Lower lobe of right lung (tissue), 2 donors: ENCODE results near the gene FER1L5. TPM values are rescaled to one million over a fixed set of nuclear protein-coding genes. Genes with fewer than 3 reads are reported as not detected.

ENCODE experiments used
- ATAC-seq, 2 donors: fragments of 200-7000 bp; cut with Tn5 transposase; one replicate each; pipeline ENCODE4 v1.9.1; 2020 to 2022; ENCODE audit warnings: mild to moderate bottlenecking in 2 of 2, moderate library complexity in 2 of 2
- DNase-seq: peaks from one replicate; pipeline ENCODE4 v3.0.0-alpha.2; 2020
- H3K27ac ChIP-seq: fragments of 200-600 bp; one replicate; pipeline ENCODE4 v1.8.0; 2022
- H3K27me3 ChIP-seq: fragments of 200-600 bp; one replicate; pipeline ENCODE4 v1.8.0; 2022; ENCODE audit warnings: low read depth
- H3K36me3 ChIP-seq: fragments of 200-600 bp; one replicate; pipeline ENCODE4 v1.8.0; 2022; ENCODE audit warnings: mild to moderate bottlenecking
- H3K4me1 ChIP-seq: fragments of 200-600 bp; one replicate; pipeline ENCODE4 v1.8.0; 2022
- H3K4me3 ChIP-seq: fragments of 200-600 bp; one replicate; pipeline ENCODE4 v1.8.0; 2022; ENCODE audit warnings: mild to moderate bottlenecking
- H3K9me3 ChIP-seq: fragments of 200-600 bp; one replicate; pipeline ENCODE4 v1.8.0; 2022
- intact Hi-C: fragments of 100-400 bp; cut with DNase I; formaldehyde crosslinking; loops from one replicate; pipeline ENCODE4 v1.11.0; 2022
- total RNA-seq: library from RNA; stranded (reverse); fragmentation: NEBNext Ultra II Directional; extraction: Animal tissue kit (Norgen Biotek cat#: 25700); gene quantifications from one replicate; pipeline ENCODE4 v1.2.1, GENCODE V29; 2021
- TF ChIP-seq, protein P1 (sequence below): fragments of 200-600 bp; IDR thresholded peaks from one replicate; pipeline ENCODE4 v1.8.0; 2022; ENCODE audit warnings: antibody characterized with exemption, mild to moderate bottlenecking
- donor health status: DM: no; HTN: yes; CAD: no; lungs with severe emphysema.

Gene FER1L5
- total RNA-seq, 1 donor from 2014 or later: 0.44 TPM

DNA sequence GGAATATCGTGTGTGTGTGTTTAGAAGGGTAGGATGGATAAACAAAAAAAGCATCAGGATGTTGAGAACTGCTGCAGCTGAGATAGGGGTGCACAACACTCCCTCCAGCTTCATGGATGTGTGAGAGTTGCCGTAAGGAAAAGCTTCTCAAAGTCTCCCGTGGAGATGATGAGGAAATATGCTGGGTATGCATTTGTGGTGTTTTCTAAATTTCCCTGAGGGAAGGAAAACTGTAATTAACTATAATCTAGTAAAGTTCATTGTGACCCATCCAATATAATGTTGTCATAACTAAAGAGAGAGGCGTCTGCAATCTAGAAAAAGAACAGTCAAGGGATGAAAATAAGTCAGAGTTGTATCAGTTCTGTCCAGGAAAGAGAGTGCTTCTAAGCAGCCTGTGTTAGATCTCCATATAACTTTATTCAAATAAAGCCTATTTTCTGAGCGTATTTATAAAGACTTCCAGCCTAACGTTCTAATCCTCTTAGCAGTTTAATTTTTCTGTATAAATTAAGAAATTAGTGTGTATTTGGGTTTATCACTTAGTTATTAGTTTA lies 104.6 kb downstream of the FER1L5 start:
- Histone ChIP-seq H3K4me1 (no peaks in the 10 kb centered on the region), H3K27me3 (no peaks in the 10 kb centered on the region), H3K4me3 (no peak overlapping the region), H3K36me3 (no peaks in the 10 kb centered on the region), H3K9me3 (no peaks in the 10 kb centered on the region), H3K27ac (no peak overlapping the region)
- no peak for ATAC-seq
- no peak for DNase-seq
- TF ChIP-seq, protein P1, sequence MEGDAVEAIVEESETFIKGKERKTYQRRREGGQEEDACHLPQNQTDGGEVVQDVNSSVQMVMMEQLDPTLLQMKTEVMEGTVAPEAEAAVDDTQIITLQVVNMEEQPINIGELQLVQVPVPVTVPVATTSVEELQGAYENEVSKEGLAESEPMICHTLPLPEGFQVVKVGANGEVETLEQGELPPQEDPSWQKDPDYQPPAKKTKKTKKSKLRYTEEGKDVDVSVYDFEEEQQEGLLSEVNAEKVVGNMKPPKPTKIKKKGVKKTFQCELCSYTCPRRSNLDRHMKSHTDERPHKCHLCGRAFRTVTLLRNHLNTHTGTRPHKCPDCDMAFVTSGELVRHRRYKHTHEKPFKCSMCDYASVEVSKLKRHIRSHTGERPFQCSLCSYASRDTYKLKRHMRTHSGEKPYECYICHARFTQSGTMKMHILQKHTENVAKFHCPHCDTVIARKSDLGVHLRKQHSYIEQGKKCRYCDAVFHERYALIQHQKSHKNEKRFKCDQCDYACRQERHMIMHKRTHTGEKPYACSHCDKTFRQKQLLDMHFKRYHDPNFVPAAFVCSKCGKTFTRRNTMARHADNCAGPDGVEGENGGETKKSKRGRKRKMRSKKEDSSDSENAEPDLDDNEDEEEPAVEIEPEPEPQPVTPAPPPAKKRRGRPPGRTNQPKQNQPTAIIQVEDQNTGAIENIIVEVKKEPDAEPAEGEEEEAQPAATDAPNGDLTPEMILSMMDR: no peak
- intact Hi-C loops: no loop called here

DNA sequence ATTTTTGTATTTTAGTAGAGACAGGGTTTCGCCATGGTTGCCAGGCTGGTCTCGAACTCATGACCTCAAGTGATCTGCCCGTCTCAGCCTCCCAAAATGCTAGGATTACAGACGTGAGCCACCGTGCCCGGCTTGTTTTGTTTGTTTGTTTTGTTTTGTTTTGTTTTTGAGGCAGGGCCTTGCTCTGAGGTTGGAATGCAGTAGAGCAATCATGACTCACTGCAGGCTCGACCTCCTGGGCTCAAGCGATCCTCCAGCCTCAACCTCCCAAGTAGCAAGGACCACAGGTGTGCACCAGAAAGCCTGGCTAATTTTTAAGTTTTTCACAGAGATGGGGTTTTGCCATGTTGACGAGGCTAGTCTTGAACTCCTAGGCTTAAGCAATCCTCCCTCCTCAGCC lies 109.2 kb downstream of the FER1L5 start:
- Histone ChIP-seq H3K36me3 (no peaks in the 10 kb centered on the region), H3K9me3 (no peaks in the 10 kb centered on the region), H3K4me1 (no peaks in the 10 kb centered on the region), H3K27me3 (no peaks in the 10 kb centered on the region), H3K4me3 (no peak overlapping the region), H3K27ac (no peak overlapping the region)
- no peak for ATAC-seq
- intact Hi-C loops: no loop called here
- DNase-seq: no peak
- TF ChIP-seq, protein P1: no peak

DNA sequence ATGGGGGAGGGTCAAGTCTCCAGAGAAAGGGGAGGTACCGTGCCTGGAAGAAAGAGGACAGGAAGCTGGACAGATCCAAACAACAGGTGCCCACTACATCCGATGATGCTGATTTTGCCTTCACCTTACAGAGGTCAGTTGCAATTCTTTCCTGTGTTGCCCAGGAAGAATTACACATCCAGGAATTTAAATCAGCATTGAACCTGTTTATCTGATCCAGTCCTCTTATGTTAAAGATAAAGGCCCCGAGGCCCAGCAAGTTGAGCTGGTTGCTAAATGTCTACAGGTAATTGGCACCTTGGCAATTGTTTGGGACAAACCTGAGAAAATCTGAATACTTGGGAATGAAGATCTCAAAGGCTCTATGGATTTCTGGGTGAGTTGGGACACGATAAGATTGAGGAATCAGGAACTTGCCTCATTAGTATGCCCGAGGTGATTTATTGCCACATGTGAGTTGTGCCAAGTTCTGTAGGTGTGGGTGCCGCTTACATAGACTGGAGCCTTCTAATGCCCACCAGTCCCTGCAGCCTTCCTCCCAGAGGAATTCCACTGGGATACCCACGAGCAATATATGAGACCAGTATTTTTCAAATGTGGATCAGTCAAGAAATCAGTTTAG lies 111.2 kb downstream of the FER1L5 start:
- no peak overlapping the region for H3K4me3 ChIP-seq
- DNase-seq: no peak
- no peaks in the 10 kb centered on the region for H3K9me3 ChIP-seq
- no peak overlapping the region for H3K27ac ChIP-seq
- no peaks in the 10 kb centered on the region for H3K36me3 ChIP-seq
- no peaks in the 10 kb centered on the region for H3K27me3 ChIP-seq
- TF ChIP-seq, protein P1: no peak
- H3K4me1 ChIP-seq: no peaks in the 10 kb centered on the region
- intact Hi-C loops: no loop called here
- no peak for ATAC-seq

DNA sequence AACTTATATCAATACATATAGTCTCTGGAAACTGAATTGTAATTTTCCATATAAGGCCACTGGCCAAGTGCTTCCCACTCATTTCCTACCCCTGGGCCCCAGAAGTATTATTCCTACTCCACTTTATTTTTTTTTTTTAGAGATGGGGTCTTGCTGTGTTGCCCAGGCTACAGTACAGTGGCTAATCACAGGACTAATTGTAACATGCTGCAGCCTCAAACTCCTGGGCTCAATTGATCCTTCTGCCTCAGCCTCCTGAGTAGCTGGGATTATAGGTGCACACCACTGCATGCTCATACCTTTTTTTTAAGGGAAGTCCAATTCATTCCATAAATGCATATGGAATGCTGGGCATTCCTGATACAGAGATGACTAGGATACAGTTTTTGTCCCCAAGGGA lies 111.8 kb downstream of the FER1L5 start:
- intact Hi-C loops: no loop called here
- H3K9me3 ChIP-seq: no peaks in the 10 kb centered on the region
- no peak for DNase-seq
- TF ChIP-seq, protein P1: no peak
- no peaks in the 10 kb centered on the region for H3K27me3 ChIP-seq
- H3K27ac ChIP-seq: no peak overlapping the region
- no peak for ATAC-seq
- no peaks in the 10 kb centered on the region for H3K4me1 ChIP-seq
- no peak overlapping the region for H3K4me3 ChIP-seq
- H3K36me3 ChIP-seq: no peaks in the 10 kb centered on the region

Other genes starting within 250 kb of the FER1L5 start
- gene NEURL3, start 137.4 kb upstream of the FER1L5 start, total RNA-seq: 0.27 TPM
- gene ARID5A, start 106.0 kb upstream of the FER1L5 start, total RNA-seq: 27.7 TPM
- gene KANSL3, start 4.5 kb upstream of the FER1L5 start, total RNA-seq: 45.0 TPM
- 20.9 TPM for gene LMAN2L, start 97.3 kb downstream of the FER1L5 start, total RNA-seq
- 15.7 TPM for gene CNNM4, start 118.1 kb downstream of the FER1L5 start, total RNA-seq
- gene CNNM3, start 173.5 kb downstream of the FER1L5 start, total RNA-seq: 29.0 TPM
- gene ANKRD23, start 201.3 kb downstream of the FER1L5 start, total RNA-seq: 3.5 TPM
- gene ANKRD39, start 215.3 kb downstream of the FER1L5 start, total RNA-seq: 9.4 TPM
- gene SEMA4C, start 227.3 kb downstream of the FER1L5 start, total RNA-seq: 24.3 TPM